SK-N-SH (cell line): ENCODE data around the gene TTC39C. TPM values are rescaled to one million over a fixed set of nuclear protein-coding genes. Genes with fewer than 3 reads are reported as not detected.

ENCODE experiments used
- CTCF ChIA-PET: fragments of 300-600, 350-600 bp; formaldehyde crosslinking; extraction: SDS; loops from one replicate; lab custom pipeline; 2021; lab: Yijun Ruan, JAX
- POLR2A ChIA-PET: fragments of 350-600 bp; sonication (Branson Sonifier 250); formaldehyde crosslinking; extraction: SDS; loops from one replicate; lab custom pipeline; 2020; ENCODE audit warnings: antibody characterized with exemption, inconsistent platforms; lab: Yijun Ruan, JAX
- DNase-seq: peaks from one replicate; pipeline ENCODE4 v3.0.0; 2012
- H2AFZ ChIP-seq: fragments of 200-600 bp; sonication (generic); 2 replicates; pipeline ENCODE4 v1.8.1; 2016; ENCODE audit warnings: antibody characterized with exemption, mild to moderate bottlenecking, low read depth
- H3F3A ChIP-seq: fragments of 200-600 bp; sonication (generic); replicated peaks from 2 replicates; pipeline ENCODE3; 2016; ENCODE audit warnings: antibody characterized with exemption, mild to moderate bottlenecking; ENCODE audit not compliant: insufficient read depth
- H3K27ac ChIP-seq, 2 experiments: fragments of 200-500 bp in 1 of 2; fragments of 200-600 bp in 1 of 2; sonication (Bioruptor generic) in 1 of 2; sonication (generic), shearing (Covaris generic) in 1 of 2; 2 replicates each; pipeline versions ENCODE4 v1.5.1 to v1.6.1; 2014 to 2016; ENCODE audit warnings: low read depth in 2 of 2, inconsistent platforms in 1 of 2, low read length in 1 of 2, mild to moderate bottlenecking in 1 of 2, mixed read lengths in 1 of 2
- H3K27me3 ChIP-seq: fragments of 200-600 bp; sonication (generic), shearing (Covaris generic); 2 replicates; pipeline ENCODE4 v1.6.1; 2016; ENCODE audit warnings: mixed run types; ENCODE audit not compliant: insufficient read depth
- H3K36me3 ChIP-seq, 2 experiments: fragments of 200-500 bp in 1 of 2; fragments of 200-600 bp in 1 of 2; sonication (Bioruptor generic) in 1 of 2; sonication (generic) in 1 of 2; replicated peaks in 1 of 2; 2 replicates each; pipeline versions ENCODE3 to v1.5.1; 2014 to 2016; ENCODE audit warnings: low read length in 1 of 2, mild to moderate bottlenecking in 1 of 2; ENCODE audit not compliant: insufficient read depth in 2 of 2, control insufficient read depth in 1 of 2
- H3K4me1 ChIP-seq, 2 experiments: fragments of 200-500 bp in 1 of 2; fragments of 200-600 bp in 1 of 2; sonication (Bioruptor generic) in 1 of 2; sonication (generic), shearing (Covaris generic) in 1 of 2; 2 replicates each; pipeline versions ENCODE4 v1.5.1 to v1.6.1; 2014 to 2016; ENCODE audit warnings: low read depth in 1 of 2, low read length in 1 of 2, mixed run types in 1 of 2; ENCODE audit not compliant: insufficient read depth in 2 of 2, control insufficient read depth in 1 of 2
- H3K4me2 ChIP-seq: fragments of 200-600 bp; sonication (generic), shearing (Covaris generic); 2 replicates; pipeline ENCODE4 v1.6.1; 2017; ENCODE audit warnings: mixed run types
- H3K4me3 ChIP-seq, 2 experiments: fragments of 200-500 bp in 1 of 2; fragments of 200-600 bp in 1 of 2; sonication (Bioruptor generic) in 1 of 2; sonication (generic), shearing (Covaris generic) in 1 of 2; 2 replicates each; pipeline versions ENCODE4 v1.5.1 to v1.8.1; 2014 to 2016; ENCODE audit warnings: low read depth in 2 of 2, inconsistent platforms in 1 of 2, low read length in 1 of 2, mild to moderate bottlenecking in 1 of 2, mixed read lengths in 1 of 2, moderate library complexity in 1 of 2
- H3K79me2 ChIP-seq: fragments of 200-600 bp; sonication (generic); 2 replicates; pipeline ENCODE4 v1.8.1; 2017; ENCODE audit warnings: mild to moderate bottlenecking; ENCODE audit not compliant: insufficient read depth
- H3K9ac ChIP-seq: fragments of 200-600 bp; sonication (generic); 2 replicates; pipeline ENCODE4 v1.6.1; 2017; ENCODE audit warnings: mixed run types
- H3K9me2 ChIP-seq: fragments of 200-600 bp; sonication (generic); 2 replicates; pipeline ENCODE4 v1.6.1; 2017; ENCODE audit warnings: mixed run types
- H3K9me3 ChIP-seq: fragments of 200-600 bp; sonication (generic); 2 replicates; pipeline ENCODE4 v1.6.1; 2017; ENCODE audit warnings: mixed run types, mild to moderate bottlenecking, moderate library complexity
- H4K20me1 ChIP-seq: fragments of 200-600 bp; sonication (generic); 2 replicates; pipeline ENCODE4 v1.6.1; 2017; ENCODE audit warnings: mild to moderate bottlenecking, mixed run types; ENCODE audit not compliant: insufficient read depth
- EP300 ChIP-seq, 2 experiments: IDR thresholded peaks; 2 replicates each; pipeline versions ENCODE4 v1.4.0 to v1.6.1; 2012; ENCODE audit warnings: borderline replicate concordance in 1 of 2, low read depth in 1 of 2, low read length in 1 of 2
- EZH2phosphoT487 ChIP-seq: fragments of 200-600 bp; sonication (generic); IDR thresholded peaks from 2 replicates; pipeline ENCODE4 v1.6.1; 2017; ENCODE audit warnings: low read depth, mixed run types, mild to moderate bottlenecking, antibody characterized with exemption, moderate library complexity, borderline replicate concordance
- FOXJ3 ChIP-seq: sonication (generic); formaldehyde crosslinking; IDR thresholded peaks from 2 replicates; pipeline ENCODE4 v1.5.1; 2020; ENCODE audit warnings: mild to moderate bottlenecking, missing genetic modification reagents
- FOXM1 ChIP-seq: IDR thresholded peaks from 2 replicates; pipeline ENCODE4 v1.4.0; 2012; ENCODE audit warnings: low read depth, mild to moderate bottlenecking
- MAX ChIP-seq: IDR thresholded peaks from 2 replicates; pipeline ENCODE4 v1.4.0; 2012; ENCODE audit warnings: low read depth
- MEF2A ChIP-seq: IDR thresholded peaks from 2 replicates; pipeline ENCODE4 v1.4.0; 2012; ENCODE audit warnings: low read depth, borderline replicate concordance
- MXI1 ChIP-seq: IDR thresholded peaks from 2 replicates; pipeline ENCODE4 v1.6.1; 2012; ENCODE audit warnings: mild to moderate bottlenecking, low read depth, low read length, improper control_type of control experiment
- PBX3 ChIP-seq: IDR thresholded peaks from 2 replicates; pipeline ENCODE4; 2012
- REST ChIP-seq: IDR thresholded peaks from 2 replicates; pipeline ENCODE4 v1.6.1; 2012; ENCODE audit warnings: mild to moderate bottlenecking, low read depth, low read length, moderate library complexity
- RFX5 ChIP-seq: IDR thresholded peaks from 2 replicates; pipeline ENCODE4 v1.6.1; 2012; ENCODE audit warnings: mild to moderate bottlenecking, improper control_type of control experiment, low read length
- TAF1 ChIP-seq: IDR thresholded peaks from 2 replicates; pipeline ENCODE4 v1.6.1; 2012; ENCODE audit warnings: low read depth, mild to moderate bottlenecking, low read length, moderate library complexity, borderline replicate concordance
- TCF12 ChIP-seq: IDR thresholded peaks from 2 replicates; pipeline ENCODE4 v1.4.0; 2012
- USF2 ChIP-seq: fragments of 150-350 bp; IDR thresholded peaks from 2 replicates; pipeline ENCODE4 v1.6.1; 2017; ENCODE audit warnings: antibody characterized with exemption, low read length, low read depth, borderline replicate concordance
- WGBS: methylation state at CpG from one replicate; pipeline ENCODE4 v1.1.6; 2017; ENCODE audit warnings: low lambda C conversion rate; 5-methylcytosine and 5-hydroxymethylcytosine counted together
- polyA plus RNA-seq, 3 experiments: library from polyadenylated mRNA; depleted of rRNA; stranded (reverse); fragments of >200 nt; gene quantifications; 2 replicates each; pipeline ENCODE4 v1.2.3, GENCODE V29; 2012

TTC39C gene
- polyA plus RNA-seq, 1 of the 3 experiments (the other 2 are of a cell fraction): 8.6 TPM

- POLR2A ChIA-PET: no interaction called here
- Histone ChIP-seq H3K9me2 (no peaks in the 10 kb centered on the region), H3K27me3 (no peaks in the 10 kb centered on the region), H3K79me2 (no peaks in the 10 kb centered on the region), H3K4me1 (peaks cover 10 to 14% of the 10 kb centered on the region in 2 experiments; a peak in 3 of 4 replicates), H2AFZ (no peak overlapping the region), H4K20me1 (no peaks in the 10 kb centered on the region), H3K36me3 (peaks cover under 1 to 22% of the 10 kb centered on the region in 2 experiments), H3K9ac (no peak overlapping the region), H3K4me2 (no peak overlapping the region), H3F3A (no peaks in the 10 kb centered on the region), H3K9me3 (no peaks in the 10 kb centered on the region), H3K4me3 (no peak overlapping the region), H3K27ac (no peak overlapping the region)
- DNase-seq: no peak
- 85% methylated on average over 5 of the region's 5 CpGs for WGBS
- no peak for TF ChIP-seq FOXJ3 (CRISPR knock-in tag)
- no peak for TF ChIP-seq REST
- no peak for TF ChIP-seq MEF2A
- no peak for TF ChIP-seq TCF12
- no peak for TF ChIP-seq EP300 (IDR thresholded peaks at IDR 0.05; ENCODE audit: borderline replicate concordance in 1 of 2, low read depth in 1 of 2, low read length in 1 of 2)
- no peak for TF ChIP-seq PBX3
- no peak for TF ChIP-seq MAX
- no peak for TF ChIP-seq RFX5
- no peak for TF ChIP-seq USF2
- TF ChIP-seq EZH2phosphoT487: no peak
- no peak for TF ChIP-seq FOXM1
- TF ChIP-seq TAF1: no peak
- no peak for TF ChIP-seq MXI1
- CTCF ChIA-PET: interaction anchor here (0.8 to 1.5 kb wide), 2 partner anchors 32 to 70 kb away, joined by 3 to 4 read pairs; no protein-coding TSS in a partner anchor
These were observed 71.5 kb downstream of the TTC39C start for GRCh38 chr18:24086082-24086481.
